Heart left ventricle (tissue), 13 donors: ENCODE data around the gene LRP1.

ENCODE experiments used
- POLR2A ChIP-seq, 2 donors: fragments of 450-650 bp; IDR thresholded peaks; one replicate each; pipeline ENCODE4 v1.6.1; 2017; ENCODE audit warnings: antibody characterized with exemption in 2 of 2, mild to moderate bottlenecking in 2 of 2, moderate library complexity in 2 of 2
- TF ChIP-seq, protein P1 (sequence below), 12 donors: fragments of 200-600 bp; sonication (generic) in 4 of 12; IDR thresholded peaks; one replicate each; pipeline versions ENCODE4 v1.5.0 to v1.8.0; 2018 to 2022; ENCODE audit warnings: antibody characterized with exemption in 12 of 12, mild to moderate bottlenecking in 5 of 12
- donor health status: ischemic (EF 13 %, LVEDD 7.1; RV severe dilation, severe dysfunction).
- donor health status: DM: no; HTN: yes; CAD: no.
- donor health status: DM: no; HTN: no; CAD: no.
- donor health status: ischemic (EF 25% LVEDD 6.9; RV normal size, moderate dysfunction).
- donor health status: ischemic (EF 25% LVEDD 5.7; RV mildly dilated, moderate dysfunction).
- donor health status: ischemic (EF 35%, LVEDD 5.7; RV mildly dilated, moderate dysfunction).
- donor health status: nonischemic (EF 11% LVEDD 7.7; RV severe dilation, severe dysfunction).
- donor health status: DM: yes; HTN: yes; CAD: no.
- donor health status: PGD.
- donor health status: ischemic (EF 29% LVEDD 5.4; RV normal size, mild dysfunction).
- donor health status: nonischemic (EF 23%, LVEDD 6.1; RV moderate dilation, normal function).

DNA sequence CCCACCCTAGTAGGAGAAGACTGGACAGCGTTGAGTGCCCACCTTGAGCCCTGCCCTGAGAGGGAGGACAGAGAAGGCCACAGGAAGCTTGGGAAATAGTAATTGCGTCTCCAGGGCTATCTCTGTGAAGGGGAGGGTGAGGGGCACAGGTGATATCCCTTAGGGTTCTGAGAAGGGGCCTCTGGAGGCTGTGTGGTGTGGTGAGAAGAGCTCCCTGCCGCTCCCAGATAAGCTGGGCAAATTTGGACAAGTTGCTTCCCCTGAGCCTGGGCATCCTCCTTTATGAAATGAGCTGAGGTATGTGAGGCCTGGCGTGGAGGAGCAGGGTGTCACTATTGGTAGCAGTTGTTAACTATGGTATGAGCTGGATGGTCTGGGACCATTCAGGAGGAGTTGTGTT is 42.6 kb downstream of the LRP1 start:
- TF ChIP-seq, protein P1, sequence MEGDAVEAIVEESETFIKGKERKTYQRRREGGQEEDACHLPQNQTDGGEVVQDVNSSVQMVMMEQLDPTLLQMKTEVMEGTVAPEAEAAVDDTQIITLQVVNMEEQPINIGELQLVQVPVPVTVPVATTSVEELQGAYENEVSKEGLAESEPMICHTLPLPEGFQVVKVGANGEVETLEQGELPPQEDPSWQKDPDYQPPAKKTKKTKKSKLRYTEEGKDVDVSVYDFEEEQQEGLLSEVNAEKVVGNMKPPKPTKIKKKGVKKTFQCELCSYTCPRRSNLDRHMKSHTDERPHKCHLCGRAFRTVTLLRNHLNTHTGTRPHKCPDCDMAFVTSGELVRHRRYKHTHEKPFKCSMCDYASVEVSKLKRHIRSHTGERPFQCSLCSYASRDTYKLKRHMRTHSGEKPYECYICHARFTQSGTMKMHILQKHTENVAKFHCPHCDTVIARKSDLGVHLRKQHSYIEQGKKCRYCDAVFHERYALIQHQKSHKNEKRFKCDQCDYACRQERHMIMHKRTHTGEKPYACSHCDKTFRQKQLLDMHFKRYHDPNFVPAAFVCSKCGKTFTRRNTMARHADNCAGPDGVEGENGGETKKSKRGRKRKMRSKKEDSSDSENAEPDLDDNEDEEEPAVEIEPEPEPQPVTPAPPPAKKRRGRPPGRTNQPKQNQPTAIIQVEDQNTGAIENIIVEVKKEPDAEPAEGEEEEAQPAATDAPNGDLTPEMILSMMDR (IDR thresholded peaks at IDR 0.05), result no peak
- no peak for TF ChIP-seq POLR2A (IDR thresholded peaks at IDR 0.05)
